ENCODE data around the gene PTGDS. TPM values are rescaled to one million over a fixed set of nuclear protein-coding genes. Genes with fewer than 3 reads are reported as not detected.

PTGDS gene
- total and polyA plus RNA-seq, 10 of the 15 experiments (the other 5 are each of a cell fraction or from before 2014, with no cell fraction given), result not detected

DNA sequence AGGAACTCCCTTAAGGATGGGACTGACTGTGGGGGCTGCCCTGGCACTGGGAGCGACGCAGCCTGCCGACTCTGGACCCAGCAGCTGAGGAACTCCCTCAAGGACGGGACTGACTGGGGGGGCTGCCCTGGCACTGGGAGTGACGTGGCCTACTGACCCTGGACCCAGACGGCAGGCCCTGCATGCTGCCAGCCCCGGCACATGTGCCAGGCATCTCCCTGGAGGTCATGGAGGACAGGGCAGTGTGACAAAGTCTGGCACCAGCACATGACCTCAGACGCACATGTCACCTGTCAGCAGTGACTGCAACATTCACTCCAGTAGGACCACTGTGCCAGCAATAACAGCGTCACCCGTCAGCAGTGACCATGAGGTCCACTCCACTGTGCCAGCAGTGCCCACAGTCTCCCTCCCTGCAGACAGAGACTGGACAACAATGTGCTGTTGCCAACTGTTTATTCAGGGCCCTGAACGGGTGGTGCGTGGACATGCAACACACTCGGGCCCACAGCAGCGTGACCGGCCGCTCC is 37.2 kb upstream of the PTGDS start:
- ChIA-PET CTCF (interaction anchor here (1.3 kb wide), 1 partner anchor 90 kb away, joined by 5 read pairs; no protein-coding TSS in a partner anchor), RAD21 (ENCODE audit: unreplicated experiment) (no interaction called here), POLR2A (interaction anchor here (0.6 kb wide), 1 partner anchor 16 kb away, joined by 4 read pairs; no protein-coding TSS in a partner anchor), SMC1A (ENCODE audit: uncharacterized antibody, unreplicated experiment) (no interaction called here)
- FAIRE-seq (no peak), DNase-seq (ENCODE audit: low read depth, low spot score) (no peak), ATAC-seq (no peak)
- Histone ChIP-seq H3K4me3 (no peak overlapping the region), H3K79me2 (ENCODE audit: control insufficient read depth, insufficient read depth, low read length) (peaks cover 19% of the 10 kb centered on the region), H3K4me1 (ENCODE audit: control insufficient read depth, insufficient read depth, low read length) (peaks cover 4% of the 10 kb centered on the region), H3K9ac (ENCODE audit: control insufficient read depth, insufficient read depth, low read length) (no peak overlapping the region), H3K27ac (ENCODE audit: control insufficient read depth, insufficient read depth) (no peak overlapping the region), H4K20me1 (ENCODE audit: control insufficient read depth, insufficient read depth) (no peaks in the 10 kb centered on the region), H3K4me2 (ENCODE audit: control insufficient read depth, insufficient read depth) (no peak overlapping the region), H3K27me3 (replicated peaks in 1 of 2; ENCODE audit: control insufficient read depth in 2 of 2, insufficient read depth in 2 of 2, low read length in 1 of 2) (no peaks in the 10 kb centered on the region), H3K9me3 (replicated peaks; ENCODE audit: control insufficient read depth, insufficient read depth, low read length) (no peaks in the 10 kb centered on the region), H3K36me3 (ENCODE audit: control insufficient read depth in 2 of 2, insufficient read depth in 2 of 2, low read length in 1 of 2) (peaks cover 2 to 26% of the 10 kb centered on the region in 2 experiments; a peak in 3 of 4 replicates), H2AFZ (ENCODE audit: control insufficient read depth, low read depth, low read length) (no peak overlapping the region)
- BruUV-seq (replicated peaks), result no TSS peak
- 89% methylated on average over 16 of the region's 16 CpGs for WGBS (ENCODE audit: insufficient coverage, insufficient replicate concordance, low lambda C conversion rate, missing lambda C conversion rate)
- TF ChIP-seq ZNF217 (IDR thresholded peaks at IDR 0.05), result no peak
- peak; percentile 30 for TF ChIP-seq POLR2AphosphoS5 (IDR thresholded peaks at IDR 0.05; ENCODE audit: low read length)
- in situ Hi-C loops (cut with MboI) (no loop called here), intact Hi-C loops (cut with micrococcal nuclease; ENCODE audit: unreplicated experiment) (loop anchor here (5.0 to 10.0 kb wide), 2 partner anchors 88 to 145 kb away; partner anchors contain the start of genes CCDC183, MAMDC4 and TMEM141)

GRCh38 chr9:136940526-136941230 is 36.6 kb upstream of the PTGDS start:
- ChIA-PET POLR2A (no interaction called here), SMC1A (ENCODE audit: uncharacterized antibody, unreplicated experiment) (no interaction called here), CTCF (no interaction called here), RAD21 (ENCODE audit: unreplicated experiment) (no interaction called here)
- no peak for DNase-seq (ENCODE audit: low read depth, low spot score)
- peaks cover 4% of the 10 kb centered on the region for H3K4me1 ChIP-seq (ENCODE audit: control insufficient read depth, insufficient read depth, low read length)
- H3K36me3 ChIP-seq (ENCODE audit: control insufficient read depth in 2 of 2, insufficient read depth in 2 of 2, low read length in 1 of 2), result peaks cover 2 to 26% of the 10 kb centered on the region in 2 experiments; a peak in 3 of 4 replicates
- intact Hi-C loops (cut with micrococcal nuclease; ENCODE audit: unreplicated experiment), result loop anchor here (5.0 to 10.0 kb wide), 2 partner anchors 88 to 146 kb away; partner anchors contain the start of genes CCDC183, MAMDC4 and TMEM141
- H4K20me1 ChIP-seq (ENCODE audit: control insufficient read depth, insufficient read depth), result no peaks in the 10 kb centered on the region
- BruUV-seq (replicated peaks), result no TSS peak
- H3K9ac ChIP-seq (ENCODE audit: control insufficient read depth, insufficient read depth, low read length), result no peak overlapping the region
- no peak overlapping the region for H2AFZ ChIP-seq (ENCODE audit: control insufficient read depth, low read depth, low read length)
- H3K4me2 ChIP-seq (ENCODE audit: control insufficient read depth, insufficient read depth), result no peak overlapping the region
- 97% methylated on average over 42 of the region's 42 CpGs for WGBS (ENCODE audit: insufficient coverage, insufficient replicate concordance, low lambda C conversion rate, missing lambda C conversion rate)
- H3K79me2 ChIP-seq (ENCODE audit: control insufficient read depth, insufficient read depth, low read length), result peaks cover 19% of the 10 kb centered on the region
- H3K9me3 ChIP-seq (replicated peaks; ENCODE audit: control insufficient read depth, insufficient read depth, low read length), result no peaks in the 10 kb centered on the region
- TF ChIP-seq POLR2AphosphoS2 (IDR thresholded peaks at IDR 0.05; ENCODE audit: low read depth, low read length) (0 out of 2 replicates have a peak, but pooled peaks have one; percentile 24), CEBPZ (IDR thresholded peaks at IDR 0.05; ENCODE audit: low read depth, low read length) (no peak)
- no peak for FAIRE-seq
- H3K4me3 ChIP-seq, result no peak overlapping the region
- no peaks in the 10 kb centered on the region for H3K27me3 ChIP-seq (replicated peaks in 1 of 2; ENCODE audit: control insufficient read depth in 2 of 2, insufficient read depth in 2 of 2, low read length in 1 of 2)
- ATAC-seq, result no peak
- H3K27ac ChIP-seq (ENCODE audit: control insufficient read depth, insufficient read depth), result no peak overlapping the region
- in situ Hi-C loops (cut with MboI), result no loop called here
